Measurements from ENCODE around the gene PPM1H.

DNA sequence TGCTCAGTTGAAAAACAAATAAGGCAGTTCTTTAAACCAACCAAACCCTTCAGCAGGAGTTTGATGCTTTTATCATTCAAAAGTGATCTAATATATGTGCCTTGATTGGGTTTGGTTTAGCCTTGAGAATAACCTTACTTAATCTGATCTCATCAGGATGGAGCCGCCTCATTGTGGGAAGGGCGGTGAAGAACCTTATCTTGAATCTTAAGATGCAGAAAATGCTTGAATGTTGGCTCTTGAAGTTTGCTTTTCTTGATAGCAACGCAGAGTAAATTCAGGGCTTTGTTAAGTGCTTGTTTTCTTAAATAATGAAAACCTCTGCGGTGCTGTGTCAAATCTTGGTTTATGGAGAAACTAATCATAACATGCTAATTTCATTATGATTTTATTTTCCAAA is 330.1 kb downstream of the PPM1H start:
- TF ChIP-seq CREB1 (IDR thresholded peaks at IDR 0.05; ENCODE audit: low read depth) (no peak), TAF1 (IDR thresholded peaks at IDR 0.05; ENCODE audit: low read depth) (no peak), ZBTB7A (IDR thresholded peaks at IDR 0.05; ENCODE audit: low read depth) (no peak), EP300 (IDR thresholded peaks at IDR 0.05; ENCODE audit: borderline replicate concordance) (no peak)
- TF ChIP-seq, protein P1, sequence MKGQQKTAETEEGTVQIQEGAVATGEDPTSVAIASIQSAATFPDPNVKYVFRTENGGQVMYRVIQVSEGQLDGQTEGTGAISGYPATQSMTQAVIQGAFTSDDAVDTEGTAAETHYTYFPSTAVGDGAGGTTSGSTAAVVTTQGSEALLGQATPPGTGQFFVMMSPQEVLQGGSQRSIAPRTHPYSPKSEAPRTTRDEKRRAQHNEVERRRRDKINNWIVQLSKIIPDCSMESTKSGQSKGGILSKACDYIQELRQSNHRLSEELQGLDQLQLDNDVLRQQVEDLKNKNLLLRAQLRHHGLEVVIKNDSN (IDR thresholded peaks at IDR 0.05): no peak
- TF ChIP-seq, protein P2, sequence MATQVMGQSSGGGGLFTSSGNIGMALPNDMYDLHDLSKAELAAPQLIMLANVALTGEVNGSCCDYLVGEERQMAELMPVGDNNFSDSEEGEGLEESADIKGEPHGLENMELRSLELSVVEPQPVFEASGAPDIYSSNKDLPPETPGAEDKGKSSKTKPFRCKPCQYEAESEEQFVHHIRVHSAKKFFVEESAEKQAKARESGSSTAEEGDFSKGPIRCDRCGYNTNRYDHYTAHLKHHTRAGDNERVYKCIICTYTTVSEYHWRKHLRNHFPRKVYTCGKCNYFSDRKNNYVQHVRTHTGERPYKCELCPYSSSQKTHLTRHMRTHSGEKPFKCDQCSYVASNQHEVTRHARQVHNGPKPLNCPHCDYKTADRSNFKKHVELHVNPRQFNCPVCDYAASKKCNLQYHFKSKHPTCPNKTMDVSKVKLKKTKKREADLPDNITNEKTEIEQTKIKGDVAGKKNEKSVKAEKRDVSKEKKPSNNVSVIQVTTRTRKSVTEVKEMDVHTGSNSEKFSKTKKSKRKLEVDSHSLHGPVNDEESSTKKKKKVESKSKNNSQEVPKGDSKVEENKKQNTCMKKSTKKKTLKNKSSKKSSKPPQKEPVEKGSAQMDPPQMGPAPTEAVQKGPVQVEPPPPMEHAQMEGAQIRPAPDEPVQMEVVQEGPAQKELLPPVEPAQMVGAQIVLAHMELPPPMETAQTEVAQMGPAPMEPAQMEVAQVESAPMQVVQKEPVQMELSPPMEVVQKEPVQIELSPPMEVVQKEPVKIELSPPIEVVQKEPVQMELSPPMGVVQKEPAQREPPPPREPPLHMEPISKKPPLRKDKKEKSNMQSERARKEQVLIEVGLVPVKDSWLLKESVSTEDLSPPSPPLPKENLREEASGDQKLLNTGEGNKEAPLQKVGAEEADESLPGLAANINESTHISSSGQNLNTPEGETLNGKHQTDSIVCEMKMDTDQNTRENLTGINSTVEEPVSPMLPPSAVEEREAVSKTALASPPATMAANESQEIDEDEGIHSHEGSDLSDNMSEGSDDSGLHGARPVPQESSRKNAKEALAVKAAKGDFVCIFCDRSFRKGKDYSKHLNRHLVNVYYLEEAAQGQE (IDR thresholded peaks at IDR 0.05; ENCODE audit: low read depth): no peak
- TF ChIP-seq, protein P3, sequence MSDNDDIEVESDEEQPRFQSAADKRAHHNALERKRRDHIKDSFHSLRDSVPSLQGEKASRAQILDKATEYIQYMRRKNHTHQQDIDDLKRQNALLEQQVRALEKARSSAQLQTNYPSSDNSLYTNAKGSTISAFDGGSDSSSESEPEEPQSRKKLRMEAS (IDR thresholded peaks at IDR 0.05): no peak

All from Ishikawa (cell line).